Calu3 (cell line): Measurements from ENCODE around the gene UTP15. TPM values are rescaled to one million over a fixed set of nuclear protein-coding genes. Genes with fewer than 3 reads are reported as not detected.

ENCODE experiments used
- BruUV-seq: library from RNA; stranded (reverse); fragments of 400-500 nt; replicated peaks from 2 replicates; lab custom pipeline; 2021; lab: Mats Ljungman, UMichigan
- CTCF ChIA-PET: fragments of 300-600 bp; sonication (Branson Sonifier 250); formaldehyde crosslinking; loops from one replicate; lab custom pipeline; 2022; ENCODE audit warnings: antibody characterized with exemption; lab: Charles Lee
- DNase-seq: peaks from one replicate; pipeline ENCODE4 v3.0.0; 2022
- H3K27ac Mint-ChIP-seq: one replicate; pipeline ENCODE4 v1.8.0; 2022; ENCODE audit warnings: mixed read lengths; ENCODE audit not compliant: unreplicated experiment
- H3K27me3 Mint-ChIP-seq: one replicate; pipeline ENCODE4 v1.8.0; 2022; ENCODE audit warnings: mixed read lengths; ENCODE audit not compliant: unreplicated experiment
- H3K36me3 Mint-ChIP-seq: one replicate; pipeline ENCODE4 v1.8.0; 2022; ENCODE audit warnings: mild to moderate bottlenecking, moderate library complexity, mixed read lengths; ENCODE audit not compliant: insufficient read depth, unreplicated experiment
- H3K4me1 Mint-ChIP-seq: one replicate; pipeline ENCODE4 v1.8.0; 2022; ENCODE audit warnings: mild to moderate bottlenecking, low read depth, mixed read lengths; ENCODE audit not compliant: unreplicated experiment
- H3K4me3 Mint-ChIP-seq: one replicate; pipeline ENCODE4 v1.8.0; 2022; ENCODE audit warnings: mild to moderate bottlenecking, low read depth, moderate library complexity, mixed read lengths; ENCODE audit not compliant: unreplicated experiment
- H3K9me3 Mint-ChIP-seq: one replicate; pipeline ENCODE4 v1.8.0; 2022; ENCODE audit warnings: low read depth, mixed read lengths; ENCODE audit not compliant: unreplicated experiment
- CTCF ChIP-seq: fragments of 200-600 bp; IDR thresholded peaks from one replicate; pipeline ENCODE4 v1.8.0; 2022; ENCODE audit warnings: antibody characterized with exemption; ENCODE audit not compliant: unreplicated experiment
- intact Hi-C: fragments of 100-400 bp; cut with micrococcal nuclease; formaldehyde crosslinking; loops from one replicate; pipeline ENCODE4 v1.10.0; 2022; ENCODE audit not compliant: unreplicated experiment
- total RNA-seq: library from RNA; stranded (reverse); gene quantifications from 2 replicates; pipeline ENCODE4 v1.2.3, GENCODE V29; 2022

Gene UTP15
- total RNA-seq, 1 experiment from 2014 or later: 44.4 TPM

- Mint-ChIP-seq H3K27me3 (no peaks in the 10 kb centered on the region), H3K9me3 (no peaks in the 10 kb centered on the region), H3K4me3 (no peak overlapping the region), H3K36me3 (peaks cover 8% of the 10 kb centered on the region), H3K27ac (no peak overlapping the region), H3K4me1 (peaks cover 10% of the 10 kb centered on the region)
- TF ChIP-seq CTCF: no peak
- no TSS peak for BruUV-seq
- CTCF ChIA-PET: no interaction called here
- intact Hi-C loops: no loop called here
- no peak for DNase-seq
Measured at GRCh38 chr5:73523861-73524260, 41.7 kb upstream of the UTP15 start.

GRCh38 chr5:73525606-73526203 lies 39.8 kb upstream of the UTP15 start:
- CTCF ChIA-PET: no interaction called here
- H3K9me3 Mint-ChIP-seq: no peaks in the 10 kb centered on the region
- no peaks in the 10 kb centered on the region for H3K36me3 Mint-ChIP-seq
- BruUV-seq: no TSS peak
- intact Hi-C loops: no loop called here
- no peaks in the 10 kb centered on the region for H3K4me1 Mint-ChIP-seq
- DNase-seq: no peak
- no peak overlapping the region for H3K27ac Mint-ChIP-seq
- no peak overlapping the region for H3K4me3 Mint-ChIP-seq
- H3K27me3 Mint-ChIP-seq: no peaks in the 10 kb centered on the region
- no peak for TF ChIP-seq CTCF

- TF ChIP-seq CTCF: no peak
- CTCF ChIA-PET: no interaction called here
- no peaks in the 10 kb centered on the region for H3K36me3 Mint-ChIP-seq
- H3K27me3 Mint-ChIP-seq: no peaks in the 10 kb centered on the region
- H3K9me3 Mint-ChIP-seq: peaks cover 2% of the 10 kb centered on the region
- H3K27ac Mint-ChIP-seq: no peak overlapping the region
- intact Hi-C loops: no loop called here
- BruUV-seq: no TSS peak
- no peak for DNase-seq
- H3K4me1 Mint-ChIP-seq: no peaks in the 10 kb centered on the region
- no peak overlapping the region for H3K4me3 Mint-ChIP-seq
Measured at GRCh38 chr5:73528248-73528647, 37.3 kb upstream of the UTP15 start.

- Mint-ChIP-seq H3K27me3 (no peaks in the 10 kb centered on the region), H3K4me3 (no peak overlapping the region), H3K4me1 (no peaks in the 10 kb centered on the region), H3K36me3 (no peaks in the 10 kb centered on the region), H3K27ac (no peak overlapping the region), H3K9me3 (peaks cover 2% of the 10 kb centered on the region)
- TF ChIP-seq CTCF: no peak
- no TSS peak for BruUV-seq
- CTCF ChIA-PET: no interaction called here
- intact Hi-C loops: no loop called here
- no peak for DNase-seq
Measured at GRCh38 chr5:73529081-73529480, 36.5 kb upstream of the UTP15 start.
